Measurements from ENCODE around the gene SLC39A12. TPM values are rescaled to one million over a fixed set of nuclear protein-coding genes. Genes with fewer than 3 reads are reported as not detected.

Gene SLC39A12
- polyA plus RNA-seq, 1 donor from 2014 or later = not detected

GRCh38 chr10:18005445-18005780, 53.7 kb downstream of the SLC39A12 start:
- Histone ChIP-seq H3K4me2 (ENCODE audit: low read length) (no peak overlapping the region), H3K27me3 (ENCODE audit: insufficient read depth, low read depth, low read length) (no peaks in the 10 kb centered on the region)
- TF ChIP-seq MXI1 (conservative IDR thresholded peaks at IDR 0.05; ENCODE audit: poor library complexity, severe bottlenecking) (no peak), POLR2AphosphoS5 (IDR thresholded peaks at IDR 0.05) (no peak), EZH2 (IDR thresholded peaks at IDR 0.05; ENCODE audit: borderline replicate concordance, insufficient read depth, low read length, poor library complexity, severe bottlenecking) (no peak), SMC3 (conservative IDR thresholded peaks at IDR 0.05; ENCODE audit: poor library complexity) (no peak)

GRCh38 chr10:18005781-18006456, 54.2 kb downstream of the SLC39A12 start:
- Histone ChIP-seq H3K9me2 (ENCODE audit: insufficient read depth, low read length) (no peaks in the 10 kb centered on the region), H4K20me1 (ENCODE audit: insufficient read depth) (no peaks in the 10 kb centered on the region), H3K4me3 (ENCODE audit: low read length) (no peak overlapping the region), H2AFZ (ENCODE audit: low read depth, low read length) (no peak overlapping the region), H3K9me3 (ENCODE audit: low read length) (no peaks in the 10 kb centered on the region), H3F3A (ENCODE audit: insufficient read depth, low read length, poor library complexity, severe bottlenecking) (no peaks in the 10 kb centered on the region), H3K79me2 (replicated peaks; ENCODE audit: insufficient read depth, low read length) (no peaks in the 10 kb centered on the region), H3K36me3 (ENCODE audit: insufficient read depth, low read length) (no peaks in the 10 kb centered on the region), H3K4me2 (ENCODE audit: low read length) (no peak overlapping the region), H3K9ac (ENCODE audit: low read length) (no peak overlapping the region), H3K27ac (ENCODE audit: low read length) (no peak overlapping the region), H3K27me3 (ENCODE audit: insufficient read depth, low read depth, low read length) (no peaks in the 10 kb centered on the region)
- TF ChIP-seq POLR2AphosphoS5 (IDR thresholded peaks at IDR 0.05) (no peak), EZH2 (IDR thresholded peaks at IDR 0.05; ENCODE audit: borderline replicate concordance, insufficient read depth, low read length, poor library complexity, severe bottlenecking) (no peak), SMC3 (conservative IDR thresholded peaks at IDR 0.05; ENCODE audit: poor library complexity) (no peak), REST (IDR thresholded peaks at IDR 0.05; ENCODE audit: borderline replicate concordance) (peak; percentile 58)

More at GRCh38 chr10:18005445-18005780, 53.7 kb downstream of the SLC39A12 start:
- no peaks in the 10 kb centered on the region for H3K79me2 ChIP-seq (replicated peaks; ENCODE audit: insufficient read depth, low read length)
- H3K9ac ChIP-seq (ENCODE audit: low read length) = no peak overlapping the region
- H4K20me1 ChIP-seq (ENCODE audit: insufficient read depth) = no peaks in the 10 kb centered on the region
- no peaks in the 10 kb centered on the region for H3F3A ChIP-seq (ENCODE audit: insufficient read depth, low read length, poor library complexity, severe bottlenecking)
- no peaks in the 10 kb centered on the region for H3K9me2 ChIP-seq (ENCODE audit: insufficient read depth, low read length)
- no peaks in the 10 kb centered on the region for H3K36me3 ChIP-seq (ENCODE audit: insufficient read depth, low read length)
- no peaks in the 10 kb centered on the region for H3K9me3 ChIP-seq (ENCODE audit: low read length)
- no peak overlapping the region for H3K4me3 ChIP-seq (ENCODE audit: low read length)
- H3K27ac ChIP-seq (ENCODE audit: low read length) = no peak overlapping the region
- H2AFZ ChIP-seq (ENCODE audit: low read depth, low read length) = no peak overlapping the region

- Histone ChIP-seq H3K27me3 (ENCODE audit: insufficient read depth, low read depth, low read length) (no peaks in the 10 kb centered on the region), H3K79me2 (replicated peaks; ENCODE audit: insufficient read depth, low read length) (no peaks in the 10 kb centered on the region), H3K9me3 (ENCODE audit: low read length) (no peaks in the 10 kb centered on the region), H3F3A (ENCODE audit: insufficient read depth, low read length, poor library complexity, severe bottlenecking) (no peaks in the 10 kb centered on the region), H3K9me2 (ENCODE audit: insufficient read depth, low read length) (no peaks in the 10 kb centered on the region), H3K4me2 (ENCODE audit: low read length) (no peak overlapping the region), H2AFZ (ENCODE audit: low read depth, low read length) (no peak overlapping the region), H3K27ac (ENCODE audit: low read length) (no peak overlapping the region), H3K4me3 (ENCODE audit: low read length) (no peak overlapping the region), H3K9ac (ENCODE audit: low read length) (no peak overlapping the region), H3K36me3 (ENCODE audit: insufficient read depth, low read length) (no peaks in the 10 kb centered on the region), H4K20me1 (ENCODE audit: insufficient read depth) (no peaks in the 10 kb centered on the region)
- no peak for TF ChIP-seq RAD21 (conservative IDR thresholded peaks at IDR 0.05)
Measured at GRCh38 chr10:18008986-18009385, 57.3 kb downstream of the SLC39A12 start.

Measured in neural cell (in vitro differentiated cells).